HFF-Myc (cell line): ENCODE results near the gene TPD52L2.

ENCODE experiments used
- DNase-seq: peaks from one replicate; pipeline ENCODE4 v3.0.0-alpha.2; 2011; ENCODE audit warnings: low read depth; ENCODE audit errors: extremely low read depth
- H3K4me3 ChIP-seq: replicated peaks from 2 replicates; pipeline ENCODE4 v1.5.1; 2011; ENCODE audit warnings: low read depth, mild to moderate bottlenecking, control low read depth, low read length
- CTCF ChIP-seq: IDR thresholded peaks from 2 replicates; pipeline ENCODE4 v1.5.1; 2012; ENCODE audit warnings: mild to moderate bottlenecking, low read depth, low read length, control low read depth; ENCODE audit errors: missing control alignments

The TPD52L2 gene

GRCh38 chr20:63829945-63830835, 34.9 kb upstream of the TPD52L2 start:
- TF ChIP-seq CTCF: no peak
- H3K4me3 ChIP-seq: peak overlapping the region; percentile 40
- DNase-seq: no peak

GRCh38 chr20:63830841-63831588, 34.1 kb upstream of the TPD52L2 start, which contains the start of gene ZBTB46:
Gene ZBTB46, minus strand, starts transcription at chr20:63831264. Its CDS starts 40,507 bp downstream, at chr20:63790757.
- DNase-seq: no peak
- no peak for TF ChIP-seq CTCF
- peak within 1 kb of the TSS; percentile 40 for H3K4me3 ChIP-seq

GRCh38 chr20:63831646-63831992, 33.5 kb upstream of the TPD52L2 start:
- TF ChIP-seq CTCF: no peak
- no peak overlapping the region; the same call in 1 of the 2 replicates for H3K4me3 ChIP-seq
- no peak for DNase-seq

- no peak for TF ChIP-seq CTCF
- H3K4me3 ChIP-seq: no peak overlapping the region; the same call in 1 of the 2 replicates
- no peak for DNase-seq
These were observed 32.9 kb upstream of the TPD52L2 start for GRCh38 chr20:63831993-63832686.

- no peak overlapping the region for H3K4me3 ChIP-seq
- DNase-seq: no peak
- no peak for TF ChIP-seq CTCF
These were observed 31.1 kb upstream of the TPD52L2 start for GRCh38 chr20:63833776-63834490.

- DNase-seq: no peak
- no peak overlapping the region for H3K4me3 ChIP-seq
- TF ChIP-seq CTCF: no peak
These were observed 30.6 kb upstream of the TPD52L2 start for GRCh38 chr20:63834491-63834880.
